AML-193 (cell line): ENCODE measurements around the gene SMOC2.

ENCODE experiments used
- DNase-seq, 2 experiments: peaks; one replicate each; lab custom pipeline; 2025; lab: John Stamatoyannopoulos, UW

SMOC2 gene

GRCh38 chr6:168440520-168441433, at the start of gene SMOC2:
TSS of gene SMOC2 (plus strand) at chr6:168441184. CDS start at chr6:168441371, 187 bp downstream.
- no peak for DNase-seq

GRCh38 chr6:168393126-168393870, 47.7 kb upstream of the SMOC2 start:
- no peak for DNase-seq

- DNase-seq, result no peak
These were observed 46.4 kb upstream of the SMOC2 start for GRCh38 chr6:168394606-168395005.

GRCh38 chr6:168395983-168396382, 45.0 kb upstream of the SMOC2 start:
- no peak for DNase-seq

GRCh38 chr6:168396561-168396960, 44.4 kb upstream of the SMOC2 start:
- DNase-seq, result no peak

GRCh38 chr6:168397012-168397411, 44.0 kb upstream of the SMOC2 start:
- DNase-seq, result no peak

GRCh38 chr6:168400037-168400436, 40.9 kb upstream of the SMOC2 start:
- no peak for DNase-seq

GRCh38 chr6:168403370-168404005, 37.5 kb upstream of the SMOC2 start:
- DNase-seq, result no peak

- no peak for DNase-seq
These were observed 36.4 kb upstream of the SMOC2 start for GRCh38 chr6:168404560-168404959.

- no peak for DNase-seq
These were observed 33.1 kb upstream of the SMOC2 start for GRCh38 chr6:168407842-168408241.

GRCh38 chr6:168408504-168409136, 32.4 kb upstream of the SMOC2 start:
- DNase-seq, result no peak

GRCh38 chr6:168410035-168410434, 30.9 kb upstream of the SMOC2 start:
- no peak for DNase-seq

- no peak for DNase-seq
These were observed 30.4 kb upstream of the SMOC2 start for GRCh38 chr6:168410554-168411011.

- DNase-seq, result no peak
These were observed 29.9 kb upstream of the SMOC2 start for GRCh38 chr6:168411130-168411529.

- DNase-seq, result no peak
These were observed 29.2 kb upstream of the SMOC2 start for GRCh38 chr6:168411793-168412192.

GRCh38 chr6:168412456-168412855, 28.5 kb upstream of the SMOC2 start:
- DNase-seq, result no peak

GRCh38 chr6:168413018-168413720, 27.8 kb upstream of the SMOC2 start:
- no peak for DNase-seq

GRCh38 chr6:168413856-168414255, 27.1 kb upstream of the SMOC2 start:
- DNase-seq, result no peak

- no peak for DNase-seq
These were observed 26.5 kb upstream of the SMOC2 start for GRCh38 chr6:168414336-168415097.
